Esophagus (tissue), 2 donors: Measurements from ENCODE around the gene CNPPD1. TPM values are rescaled to one million over a fixed set of nuclear protein-coding genes. Genes with fewer than 3 reads are reported as not detected.

ENCODE experiments used
- H3K27ac ChIP-seq, 2 donors: one replicate each; pipeline ENCODE4 v1.5.1; 2013; ENCODE audit warnings: low read depth in 2 of 2, mild to moderate bottlenecking in 2 of 2, inconsistent platforms in 1 of 2, low read length in 1 of 2, moderate library complexity in 1 of 2
- H3K27me3 ChIP-seq, 2 donors: one replicate each; pipeline ENCODE4 v1.6.1; 2013; ENCODE audit warnings: low read length in 2 of 2, control low read depth in 1 of 2, mild to moderate bottlenecking in 1 of 2; ENCODE audit not compliant: insufficient read depth in 2 of 2, control insufficient read depth in 1 of 2
- H3K36me3 ChIP-seq, 2 donors: one replicate each; pipeline ENCODE4 v1.6.1; 2013; ENCODE audit warnings: low read length in 1 of 2; ENCODE audit not compliant: control insufficient read depth in 2 of 2, insufficient read depth in 2 of 2
- H3K4me1 ChIP-seq, 2 donors: one replicate each; pipeline ENCODE4 v1.6.1; 2013; ENCODE audit warnings: low read length in 1 of 2; ENCODE audit not compliant: control insufficient read depth in 2 of 2, insufficient read depth in 2 of 2
- H3K4me3 ChIP-seq, 2 donors: one replicate each; pipeline ENCODE4 v1.5.1; 2013; ENCODE audit warnings: low read length in 2 of 2, mild to moderate bottlenecking in 2 of 2, low read depth in 1 of 2, moderate library complexity in 1 of 2
- H3K9me3 ChIP-seq, 2 donors: one replicate each; pipeline ENCODE4 v1.6.1; 2013; ENCODE audit warnings: mild to moderate bottlenecking in 2 of 2, low read depth in 1 of 2, low read length in 1 of 2, moderate library complexity in 1 of 2; ENCODE audit not compliant: control insufficient read depth in 2 of 2, insufficient read depth in 1 of 2
- WGBS, 2 donors: extraction: QIAGEN DNeasy Blood & Tissue Kit; methylation state at CpG; one replicate each; pipeline ENCODE4 v1.1.7; 2013; 5-methylcytosine and 5-hydroxymethylcytosine counted together
- polyA plus RNA-seq, 2 donors: library from polyadenylated mRNA; stranded (reverse); fragments of 200-250 nt; gene quantifications; one replicate each; pipeline ENCODE4 v1.2.3, GENCODE V29; 2013
- donor health status: healthy with polysubstance abuse.
- donor health status: Bipolar disorder and iron deficiency.

The CNPPD1 gene
- polyA plus RNA-seq, 2 donors = 39.5 to 50.6 TPM

- no peak overlapping the region for H3K4me3 ChIP-seq
- no peaks in the 10 kb centered on the region for H3K9me3 ChIP-seq
- no peaks in the 10 kb centered on the region for H3K27me3 ChIP-seq
- peaks cover 2 to 9% of the 10 kb centered on the region in 2 donors for H3K4me1 ChIP-seq
- H3K27ac ChIP-seq = no peak overlapping the region
- H3K36me3 ChIP-seq = peaks cover 0 to 2% of the 10 kb centered on the region in 2 donors
- WGBS, 2 donors = 68 to 80% methylated on average over 4 of the region's 4 CpGs
These were observed 52.2 kb downstream of the CNPPD1 start for GRCh38 chr2:219124381-219125110.

DNA sequence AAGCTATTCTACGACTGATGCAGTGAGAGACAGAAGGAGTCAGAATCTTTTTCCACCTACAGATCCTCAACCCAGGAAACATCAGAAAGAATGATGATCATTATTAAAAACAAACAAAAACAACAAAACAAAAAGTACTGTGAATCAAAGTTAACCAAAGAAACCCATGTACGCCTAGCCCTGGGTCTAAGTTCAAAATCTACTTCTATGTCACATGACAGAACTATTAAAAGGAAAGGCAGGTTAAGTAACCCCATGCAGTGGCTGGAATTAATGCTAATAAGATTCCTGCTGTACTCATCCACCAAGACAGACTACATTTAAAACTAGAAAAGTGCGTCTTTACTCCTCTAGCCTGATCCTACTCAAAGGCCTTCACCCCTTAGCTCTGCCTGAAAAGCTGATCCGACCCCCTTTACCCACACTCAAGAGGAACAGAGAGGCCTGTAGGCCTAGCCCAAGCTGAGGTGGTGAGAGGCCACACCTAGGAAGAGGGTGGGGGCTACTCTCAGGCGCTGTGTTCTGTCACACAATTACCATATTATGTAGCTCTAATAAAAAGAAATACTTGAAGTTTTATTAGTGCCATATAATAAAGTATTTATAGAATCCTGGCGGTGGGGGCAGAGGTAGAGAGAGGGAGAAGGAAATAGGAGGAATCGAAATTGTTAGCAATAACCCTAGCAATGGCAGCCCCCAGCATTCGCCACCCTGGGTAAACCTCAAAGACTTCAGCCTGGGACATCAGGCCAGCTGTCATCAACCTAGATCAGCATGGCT is 53.2 kb downstream of the CNPPD1 start:
- Histone ChIP-seq H3K27ac (no peak overlapping the region), H3K9me3 (no peaks in the 10 kb centered on the region), H3K4me3 (no peak overlapping the region), H3K36me3 (peaks cover 0 to 2% of the 10 kb centered on the region in 2 donors), H3K4me1 (peaks cover 2 to 7% of the 10 kb centered on the region in 2 donors), H3K27me3 (no peaks in the 10 kb centered on the region)
- whole genome bisulfite sequencing, 2 donors = 80 to 93% methylated on average over 8 of the region's 8 CpGs

- WGBS, 2 donors = 59 to 64% methylated on average over 5 of the region's 5 CpGs
- Histone ChIP-seq H3K36me3 (peaks cover 0 to 2% of the 10 kb centered on the region in 2 donors), H3K9me3 (no peaks in the 10 kb centered on the region), H3K4me3 (no peak overlapping the region), H3K27ac (peak overlapping the region in 1 of 2 donors; percentile 26), H3K4me1 (peaks cover 2 to 7% of the 10 kb centered on the region in 2 donors), H3K27me3 (no peaks in the 10 kb centered on the region)
These were observed 54.3 kb downstream of the CNPPD1 start for GRCh38 chr2:219122202-219122980.

Other genes starting within 250 kb of the CNPPD1 start
- not detected for gene CDK5R2, start 217.3 kb downstream of the CNPPD1 start, polyA plus RNA-seq
- gene FEV, start 191.7 kb downstream of the CNPPD1 start, polyA plus RNA-seq = not detected
- under 1 TPM; 0.47 to 0.49 TPM for gene CRYBA2, start 183.5 kb downstream of the CNPPD1 start, polyA plus RNA-seq
- under 1 TPM in 1 of 2 donors, not detected in 1; 0.01 TPM for gene CFAP65, start 135.4 kb downstream of the CNPPD1 start, polyA plus RNA-seq
- gene IHH, start 116.0 kb downstream of the CNPPD1 start, polyA plus RNA-seq = under 1 TPM; 0.06 to 0.31 TPM
- gene NHEJ1, start 16.1 kb downstream of the CNPPD1 start, polyA plus RNA-seq = 1 to 10 TPM; 4.4 to 5.9 TPM
- 1 to 10 TPM; 1.2 to 3.4 TPM for gene SLC23A3, start 6.9 kb downstream of the CNPPD1 start, polyA plus RNA-seq
- 10 to 100 TPM; 28.4 to 38.6 TPM for gene RETREG2, start 1.4 kb upstream of the CNPPD1 start, polyA plus RNA-seq
- gene ZFAND2B, start 29.9 kb upstream of the CNPPD1 start, polyA plus RNA-seq = 10 to 100 TPM; 45.2 to 53.6 TPM
- 10 to 100 TPM; 24.5 to 45.2 TPM for gene ABCB6, start 42.0 kb upstream of the CNPPD1 start, polyA plus RNA-seq
- gene ATG9A, start 52.7 kb upstream of the CNPPD1 start, polyA plus RNA-seq = 10 to 100 TPM; 20.8 to 28.4 TPM
- 10 to 100 TPM; 20.4 to 40.7 TPM for gene ANKZF1, start 52.9 kb upstream of the CNPPD1 start, polyA plus RNA-seq
- 1 to 10 TPM; 1.6 to 1.9 TPM for gene GLB1L, start 68.5 kb upstream of the CNPPD1 start, polyA plus RNA-seq
- 10 to 100 TPM; 20.4 to 33.3 TPM for gene STK16, start 68.6 kb upstream of the CNPPD1 start, polyA plus RNA-seq
- gene TUBA4B, start 76.3 kb upstream of the CNPPD1 start, polyA plus RNA-seq = under 1 TPM in 1 of 2 donors, not detected in 1; 0.02 TPM
- 100 to 1,000 TPM in 1 of 2 donors, 10 to 100 TPM in 1; 89.0 to 161 TPM for gene TUBA4A, start 77.0 kb upstream of the CNPPD1 start, polyA plus RNA-seq
- 10 to 100 TPM; 42.4 to 47.8 TPM for gene DNAJB2, start 102.4 kb upstream of the CNPPD1 start, polyA plus RNA-seq
- gene PTPRN, start 132.5 kb upstream of the CNPPD1 start, polyA plus RNA-seq = under 1 TPM; 0.02 to 0.14 TPM
- gene RESP18, start 155.8 kb upstream of the CNPPD1 start, polyA plus RNA-seq = not detected
- 10 to 100 TPM; 46.2 to 49.6 TPM for gene DNPEP, start 211.0 kb upstream of the CNPPD1 start, polyA plus RNA-seq
- 100 to 1,000 TPM; 672 to 686 TPM for gene DES, start 241.5 kb upstream of the CNPPD1 start, polyA plus RNA-seq